GM12892 (cell line): ENCODE results near the gene UBN1.

Experiments
- POLR2A ChIP-seq: IDR thresholded peaks from 2 replicates; pipeline ENCODE4 v1.6.1; 2011; ENCODE audit warnings: low read depth, low read length, control low read depth
- POLR2AphosphoS5 ChIP-seq: IDR thresholded peaks from 2 replicates; pipeline ENCODE4 v1.6.1; 2011; ENCODE audit warnings: low read depth, low read length, control low read depth
- TAF1 ChIP-seq: IDR thresholded peaks from 2 replicates; pipeline ENCODE4 v1.6.1; 2011; ENCODE audit warnings: low read depth, mild to moderate bottlenecking, control low read depth, low read length, borderline replicate concordance

DNA sequence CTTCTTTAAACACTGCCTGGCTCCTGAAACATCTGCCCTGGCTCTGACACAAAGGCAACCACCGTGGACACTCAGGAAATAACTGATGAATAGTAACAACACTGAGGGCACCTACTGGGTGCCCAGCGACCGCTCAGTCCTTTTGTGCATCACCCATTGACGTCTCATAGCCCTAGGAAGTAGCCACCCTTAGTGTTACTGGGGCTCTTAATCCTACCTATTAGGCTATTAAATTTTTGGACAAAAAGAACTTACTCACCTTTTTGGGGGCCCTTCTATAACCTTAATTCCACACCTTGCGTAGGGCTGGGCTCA, 78.0 kb downstream of the UBN1 start:
- TF ChIP-seq POLR2A (no peak), POLR2AphosphoS5 (no peak), TAF1 (no peak)
